ENCODE measurements around the gene PTPRA.
"Not testable (repeated sequence)": the region's sequence is repeated elsewhere in the genome, so short reads cannot be mapped to it uniquely, and the experiment has no call there.

PTPRA gene

DNA sequence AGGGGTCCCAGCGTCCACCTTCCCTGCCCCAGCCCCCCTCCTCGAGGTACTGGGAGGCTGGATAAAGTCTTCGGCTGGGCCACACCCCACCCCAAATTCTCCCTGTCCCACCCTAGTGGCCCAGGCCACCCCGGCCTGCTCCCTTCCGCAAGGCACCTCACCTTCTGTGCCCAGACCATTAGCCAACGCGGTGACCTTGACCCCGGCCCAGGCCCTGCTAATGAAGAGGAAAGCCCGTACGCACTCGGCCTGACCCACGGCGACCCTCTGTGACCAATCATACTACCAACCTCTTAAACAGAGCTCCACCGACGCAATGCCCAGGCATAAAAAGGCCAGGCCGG, 198.0 kb downstream of the PTPRA start:
- TF ChIP-seq SPI1 (IDR thresholded peaks at IDR 0.05; ENCODE audit: low read depth, low read length) (no peak), POU2F2 (IDR thresholded peaks at IDR 0.05; ENCODE audit: low read depth, low read length) (no peak), POLR2A (IDR thresholded peaks at IDR 0.05; ENCODE audit: low read depth, low read length) (no peak), POLR2AphosphoS5 (IDR thresholded peaks at IDR 0.05; ENCODE audit: low read depth, low read length) (no peak), TAF1 (IDR thresholded peaks at IDR 0.05; ENCODE audit: low read depth, low read length) (no peak), PAX5 (IDR thresholded peaks at IDR 0.05; ENCODE audit: insufficient read depth, low read length, severe bottlenecking) (no peak)
- no peak for DNase-seq (ENCODE audit: insufficient read length, low spot score)
- no peak for FAIRE-seq

DNA sequence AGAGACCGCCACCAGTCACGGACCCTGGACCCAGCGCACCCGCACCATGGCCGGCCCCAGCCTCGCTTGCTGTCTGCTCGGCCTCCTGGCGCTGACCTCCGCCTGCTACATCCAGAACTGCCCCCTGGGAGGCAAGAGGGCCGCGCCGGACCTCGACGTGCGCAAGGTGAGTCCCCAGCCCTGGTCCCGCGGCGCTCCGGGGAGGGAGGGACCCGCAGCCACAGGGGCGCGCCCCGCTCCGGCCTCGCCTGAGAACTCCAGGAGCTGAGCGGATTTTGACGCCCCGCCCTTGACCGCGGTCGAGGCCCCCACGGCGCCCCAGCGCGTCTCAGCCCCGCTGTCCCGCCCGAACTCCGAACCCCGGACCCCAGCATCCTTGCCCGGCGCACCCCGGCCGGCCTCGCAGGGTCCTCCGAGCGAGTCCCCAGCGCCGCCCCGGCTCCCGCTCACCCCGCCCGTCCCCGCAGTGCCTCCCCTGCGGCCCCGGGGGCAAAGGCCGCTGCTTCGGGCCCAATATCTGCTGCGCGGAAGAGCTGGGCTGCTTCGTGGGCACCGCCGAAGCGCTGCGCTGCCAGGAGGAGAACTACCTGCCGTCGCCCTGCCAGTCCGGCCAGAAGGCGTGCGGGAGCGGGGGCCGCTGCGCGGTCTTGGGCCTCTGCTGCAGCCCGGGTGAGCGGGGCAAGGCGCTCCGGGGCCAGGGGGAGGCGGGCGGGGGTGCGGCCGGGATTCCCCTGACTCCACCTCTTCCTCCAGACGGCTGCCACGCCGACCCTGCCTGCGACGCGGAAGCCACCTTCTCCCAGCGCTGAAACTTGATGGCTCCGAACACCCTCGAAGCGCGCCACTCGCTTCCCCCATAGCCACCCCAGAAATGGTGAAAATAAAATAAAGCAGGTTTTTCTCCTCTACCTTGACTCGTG, 198.6 kb downstream of the PTPRA start, which contains the start of gene OXT:
Gene OXT, plus strand, starts transcription at position 11 of the 920 bp plus-strand sequence. Its CDS starts 36 bp downstream, at position 47.
- FAIRE-seq (no peak), DNase-seq (ENCODE audit: insufficient read length, low spot score) (no peak)
- TF ChIP-seq SPI1 (IDR thresholded peaks at IDR 0.05; ENCODE audit: low read depth, low read length) (no peak), POLR2A (IDR thresholded peaks at IDR 0.05; ENCODE audit: low read depth, low read length) (no peak), POU2F2 (IDR thresholded peaks at IDR 0.05; ENCODE audit: low read depth, low read length) (no peak), POLR2AphosphoS5 (IDR thresholded peaks at IDR 0.05; ENCODE audit: low read depth, low read length) (no peak)

DNA sequence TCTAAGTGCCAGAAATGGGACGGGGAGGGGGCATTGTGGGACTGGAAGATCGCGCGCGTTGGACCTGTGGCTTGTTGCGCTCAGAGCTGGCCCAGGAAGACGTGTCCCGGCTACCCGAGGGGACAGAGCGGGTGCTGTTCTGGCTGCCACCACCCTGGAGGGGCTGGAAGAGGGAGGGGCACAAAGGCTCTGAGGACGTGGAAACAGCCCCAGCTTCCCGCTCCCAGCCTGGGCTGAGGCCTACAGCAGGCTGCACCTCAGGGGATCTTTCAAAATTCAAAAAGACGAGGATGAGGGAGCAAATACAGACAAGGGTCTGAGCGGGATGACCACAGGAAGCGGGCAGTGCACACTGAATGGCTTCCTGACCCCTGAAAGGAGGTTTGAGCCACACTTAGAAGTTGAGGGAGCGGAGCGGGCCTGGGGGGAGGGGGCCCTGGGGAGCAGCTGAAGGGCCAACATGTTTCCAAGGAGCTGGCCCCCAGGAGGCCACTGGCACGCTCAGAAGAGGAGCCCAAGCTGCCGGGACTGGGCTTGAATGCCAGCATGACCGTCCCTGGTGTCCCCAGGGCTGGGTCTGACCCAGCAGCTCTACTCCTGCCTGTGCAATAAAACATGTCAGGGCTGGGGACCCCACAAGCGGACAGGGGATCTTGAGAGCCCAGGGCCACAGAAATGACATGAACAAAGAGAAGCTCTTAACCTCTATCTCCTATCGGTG, 199.4 kb downstream of the PTPRA start:
- TF ChIP-seq PAX5 (IDR thresholded peaks at IDR 0.05; ENCODE audit: insufficient read depth, low read length, severe bottlenecking) (no peak), POLR2AphosphoS5 (IDR thresholded peaks at IDR 0.05; ENCODE audit: low read depth, low read length) (no peak), SPI1 (IDR thresholded peaks at IDR 0.05; ENCODE audit: low read depth, low read length) (no peak), TAF1 (IDR thresholded peaks at IDR 0.05; ENCODE audit: low read depth, low read length) (no peak), POU2F2 (IDR thresholded peaks at IDR 0.05; ENCODE audit: low read depth, low read length) (no peak), POLR2A (IDR thresholded peaks at IDR 0.05; ENCODE audit: low read depth, low read length) (no peak)
- DNase-seq (ENCODE audit: insufficient read length, low spot score) (no peak), FAIRE-seq (no peak)

DNA sequence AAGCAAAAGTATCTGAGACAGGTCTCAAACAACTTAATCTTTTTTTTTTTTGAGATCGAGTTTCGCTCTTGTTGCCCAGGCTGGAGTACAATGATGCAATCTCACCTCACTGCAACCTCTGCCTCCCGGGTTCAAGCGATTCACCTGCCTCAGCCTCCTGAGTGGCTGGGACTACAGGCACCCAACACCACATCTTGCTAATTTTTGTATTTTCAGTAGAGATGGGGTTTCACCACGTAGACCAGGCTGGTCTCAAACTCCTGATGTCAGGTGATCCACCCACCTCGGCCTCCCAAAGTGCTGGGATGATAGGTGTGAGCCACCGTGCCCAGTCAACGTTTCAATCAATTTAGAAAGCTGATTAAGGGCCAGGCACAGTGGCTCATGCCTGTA, 200.0 kb downstream of the PTPRA start:
- FAIRE-seq; DNase-seq (ENCODE audit: insufficient read length, low spot score): not testable (repeated sequence)

DNA sequence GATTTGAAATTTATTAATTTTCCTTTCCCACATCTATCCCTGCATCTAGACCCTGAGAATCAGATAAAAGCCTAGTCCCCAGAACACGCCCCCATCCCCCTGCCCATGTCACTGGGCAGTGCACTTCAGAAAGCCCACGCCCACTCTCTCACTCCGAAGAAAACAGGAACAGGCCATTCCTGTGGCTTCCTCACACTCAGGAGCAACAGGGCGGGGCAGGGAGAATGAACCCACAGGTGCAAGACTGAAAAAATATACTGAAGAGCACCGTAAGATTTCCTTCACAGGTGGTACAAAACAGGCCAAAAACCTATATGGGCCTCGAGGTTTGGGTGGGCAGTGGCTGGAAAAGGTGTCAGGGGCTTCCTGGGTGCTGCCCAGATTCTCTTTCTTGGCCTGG, 201.5 kb downstream of the PTPRA start:
- TF ChIP-seq TAF1 (IDR thresholded peaks at IDR 0.05; ENCODE audit: low read depth, low read length), result no peak
- TF ChIP-seq POLR2A (IDR thresholded peaks at IDR 0.05; ENCODE audit: low read depth, low read length), result no peak
- no peak for TF ChIP-seq POU2F2 (IDR thresholded peaks at IDR 0.05; ENCODE audit: low read depth, low read length)
- no peak for TF ChIP-seq POLR2AphosphoS5 (IDR thresholded peaks at IDR 0.05; ENCODE audit: low read depth, low read length)
- 0 out of 2 replicates have a peak, but pooled peaks have one; percentile 7 for TF ChIP-seq SPI1 (IDR thresholded peaks at IDR 0.05; ENCODE audit: low read depth, low read length)
- TF ChIP-seq PAX5 (IDR thresholded peaks at IDR 0.05; ENCODE audit: insufficient read depth, low read length, severe bottlenecking), result no peak
- FAIRE-seq (no peak), DNase-seq (ENCODE audit: insufficient read length, low spot score) (no peak)

DNA sequence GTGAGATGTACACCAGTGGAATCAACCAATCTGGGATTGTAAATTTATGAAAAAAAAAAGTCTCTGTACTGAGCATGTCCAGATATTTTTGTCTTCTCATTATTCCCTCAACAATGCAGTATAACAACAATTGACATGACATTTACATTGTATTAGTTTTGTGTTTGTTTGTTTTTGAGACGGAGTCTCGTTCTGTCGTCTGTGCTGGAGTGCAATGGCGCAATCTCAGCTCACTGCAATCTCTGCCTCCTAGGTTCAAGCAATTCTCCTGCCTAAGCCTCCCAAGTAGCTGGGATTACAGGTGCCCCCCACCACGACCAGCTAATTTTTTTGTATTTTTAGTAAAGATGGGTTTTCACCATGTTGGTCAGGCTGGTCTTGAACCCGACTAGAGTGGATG, 202.0 kb downstream of the PTPRA start:
- not testable (repeated sequence) for FAIRE-seq; DNase-seq (ENCODE audit: insufficient read length, low spot score)

DNA sequence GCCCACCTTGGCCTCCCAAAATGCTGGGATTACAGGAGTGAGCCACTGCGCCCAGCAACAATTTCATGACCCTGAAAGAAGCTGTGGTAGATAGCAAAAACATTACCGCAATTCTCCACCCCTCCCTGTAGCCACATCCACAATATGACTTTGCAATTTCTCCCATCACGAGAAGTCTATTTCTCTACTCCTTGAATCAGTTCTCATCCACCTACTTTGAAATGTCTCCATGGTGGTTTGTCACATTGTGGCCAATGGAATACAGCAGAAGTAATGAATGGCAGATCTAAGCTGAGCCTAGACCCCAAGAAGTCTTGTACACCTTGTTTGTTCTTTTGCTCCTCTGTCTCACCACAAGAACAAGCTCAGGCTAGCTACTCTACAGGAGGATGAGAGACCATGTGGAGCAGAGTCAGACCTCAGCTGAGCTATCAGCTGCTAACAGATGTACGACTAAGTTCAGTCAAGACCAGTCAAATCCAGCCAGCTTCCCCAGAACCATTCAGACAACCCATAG, 204.4 kb downstream of the PTPRA start:
- no peak for DNase-seq (ENCODE audit: insufficient read length, low spot score)
- TF ChIP-seq POLR2A (IDR thresholded peaks at IDR 0.05; ENCODE audit: low read depth, low read length), result no peak
- no peak for TF ChIP-seq PAX5 (IDR thresholded peaks at IDR 0.05; ENCODE audit: insufficient read depth, low read length, severe bottlenecking)
- TF ChIP-seq TAF1 (IDR thresholded peaks at IDR 0.05; ENCODE audit: low read depth, low read length), result no peak
- no peak for TF ChIP-seq SPI1 (IDR thresholded peaks at IDR 0.05; ENCODE audit: low read depth, low read length)
- TF ChIP-seq POLR2AphosphoS5 (IDR thresholded peaks at IDR 0.05; ENCODE audit: low read depth, low read length), result no peak
- TF ChIP-seq POU2F2 (IDR thresholded peaks at IDR 0.05; ENCODE audit: low read depth, low read length), result no peak
- FAIRE-seq, result no peak

DNA sequence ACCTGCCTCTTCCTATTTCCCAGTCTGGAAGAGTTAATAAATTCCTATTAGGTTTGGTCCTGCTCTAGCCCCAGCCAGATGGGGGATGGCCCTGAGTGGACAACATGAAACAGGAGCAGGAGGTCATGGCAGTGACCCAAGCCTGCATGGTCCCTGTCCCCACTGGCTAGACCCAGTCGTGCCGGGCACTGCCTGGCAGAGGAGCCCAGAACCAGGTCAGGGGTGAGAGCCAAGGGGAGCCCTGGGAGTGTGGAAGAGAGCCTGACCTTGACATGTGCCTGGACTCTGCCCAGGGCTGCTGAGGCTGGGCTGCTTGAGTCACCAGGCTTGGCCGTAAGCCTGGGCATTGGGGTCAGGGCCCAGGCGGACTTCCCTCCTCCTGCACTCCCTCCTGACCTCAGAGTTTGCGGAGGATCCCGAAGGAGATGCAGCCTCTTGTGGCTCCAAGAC, 207.7 kb downstream of the PTPRA start:
- TF ChIP-seq PAX5 (IDR thresholded peaks at IDR 0.05; ENCODE audit: insufficient read depth, low read length, severe bottlenecking) (no peak), TAF1 (IDR thresholded peaks at IDR 0.05; ENCODE audit: low read depth, low read length) (no peak), POLR2A (IDR thresholded peaks at IDR 0.05; ENCODE audit: low read depth, low read length) (no peak), POU2F2 (IDR thresholded peaks at IDR 0.05; ENCODE audit: low read depth, low read length) (no peak), POLR2AphosphoS5 (IDR thresholded peaks at IDR 0.05; ENCODE audit: low read depth, low read length) (no peak), SPI1 (IDR thresholded peaks at IDR 0.05; ENCODE audit: low read depth, low read length) (no peak)
- FAIRE-seq (no peak), DNase-seq (ENCODE audit: insufficient read length, low spot score) (no peak)

DNA sequence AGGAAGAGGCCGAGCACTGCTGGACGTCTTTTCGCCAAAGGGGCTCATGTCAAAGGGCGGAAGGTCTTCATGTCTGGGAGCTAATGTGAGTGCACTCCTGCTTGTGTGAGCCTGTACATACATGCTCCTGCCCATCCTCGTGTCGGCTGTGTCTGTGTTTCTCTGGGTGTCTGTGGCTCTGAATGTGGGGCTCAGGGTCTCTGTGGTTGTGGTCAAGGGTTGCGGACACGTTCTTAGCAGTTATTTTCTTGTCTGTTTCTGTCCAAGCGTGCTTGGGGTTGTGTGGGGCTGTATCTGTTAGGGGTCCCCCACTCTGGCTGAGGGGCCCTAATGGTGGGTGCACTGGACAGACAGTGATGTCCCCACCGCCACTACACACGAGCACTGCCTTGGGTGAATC, 208.4 kb downstream of the PTPRA start:
- DNase-seq (ENCODE audit: insufficient read length, low spot score), result no peak
- no peak for FAIRE-seq
- TF ChIP-seq POLR2AphosphoS5 (IDR thresholded peaks at IDR 0.05; ENCODE audit: low read depth, low read length), result no peak

DNA sequence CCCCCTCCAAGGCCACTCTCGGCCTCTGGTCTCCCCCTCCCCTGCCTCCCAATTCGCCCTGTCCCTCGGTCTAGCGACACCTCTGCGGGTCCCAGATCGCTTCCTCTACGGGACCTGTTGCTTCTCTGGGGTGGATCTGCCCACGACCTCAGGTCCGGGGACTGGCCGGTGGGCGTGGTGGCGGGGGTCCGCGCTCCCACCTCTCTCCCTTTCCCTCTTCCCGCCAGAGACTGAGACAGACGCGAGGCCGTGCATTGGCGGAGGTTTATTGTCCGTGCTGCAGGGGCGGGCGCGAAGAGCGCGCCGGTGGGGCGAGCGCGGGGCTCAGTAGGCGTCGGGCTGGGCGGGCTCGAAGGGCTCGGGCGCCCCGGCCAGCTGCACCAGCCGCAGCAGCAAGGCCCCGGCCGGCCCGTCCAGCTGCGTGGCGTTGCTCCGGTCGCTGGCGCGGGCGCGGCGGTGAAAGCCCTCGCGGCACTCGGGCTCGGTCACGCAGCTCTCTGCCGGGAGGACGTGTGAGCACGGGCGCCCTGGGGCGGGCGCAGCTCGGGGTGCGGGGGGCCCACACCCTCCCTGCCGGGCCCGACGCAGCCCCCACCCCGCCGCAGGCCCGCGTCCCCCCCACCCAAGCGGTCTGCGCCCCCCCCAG, 209.1 kb downstream of the PTPRA start:
- no peak for FAIRE-seq
- DNase-seq (ENCODE audit: insufficient read length, low spot score), result no peak
- no peak for TF ChIP-seq POU2F2 (IDR thresholded peaks at IDR 0.05; ENCODE audit: low read depth, low read length)
- no peak for TF ChIP-seq POLR2AphosphoS5 (IDR thresholded peaks at IDR 0.05; ENCODE audit: low read depth, low read length)
- no peak for TF ChIP-seq POLR2A (IDR thresholded peaks at IDR 0.05; ENCODE audit: low read depth, low read length)
- TF ChIP-seq PAX5 (IDR thresholded peaks at IDR 0.05; ENCODE audit: insufficient read depth, low read length, severe bottlenecking), result no peak

Measured in GM12891 (cell line).